ENCODE results near the gene ELAVL4.

The ELAVL4 gene

DNA sequence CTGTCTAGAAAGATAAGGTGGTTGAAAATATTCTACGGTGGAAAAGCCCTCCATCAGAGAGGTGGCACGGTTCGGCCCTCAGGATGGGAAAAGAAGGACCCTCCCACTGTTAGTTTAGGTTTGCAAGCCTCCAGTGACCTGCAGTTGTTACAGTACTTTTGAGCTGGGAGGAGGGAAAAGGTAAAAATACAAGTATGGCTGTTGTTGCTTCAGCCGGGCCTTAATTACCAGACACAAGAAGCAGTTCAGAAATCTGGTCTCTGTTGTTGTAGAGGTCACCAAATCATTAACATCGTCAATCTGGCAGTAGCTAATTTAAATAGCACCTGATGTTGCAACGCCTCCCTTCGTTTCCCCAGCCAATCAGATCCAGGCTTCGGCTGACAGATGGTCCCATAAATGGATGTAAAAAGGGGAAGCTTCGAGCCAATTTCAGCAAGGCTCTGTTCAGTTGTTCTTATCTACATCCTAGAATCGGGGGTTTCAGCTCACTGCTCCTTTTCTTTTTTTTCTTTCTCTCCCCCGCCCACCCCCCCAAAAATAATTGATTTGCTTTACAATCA, at the start of gene ELAVL4:
TSS of gene ELAVL4 (plus strand) at position 424 of the 563 bp plus-strand sequence. CDS start 270 bp downstream, outside the sequence.
- no peak for DNase-seq (ENCODE audit: low read depth in 2 of 2)

DNA sequence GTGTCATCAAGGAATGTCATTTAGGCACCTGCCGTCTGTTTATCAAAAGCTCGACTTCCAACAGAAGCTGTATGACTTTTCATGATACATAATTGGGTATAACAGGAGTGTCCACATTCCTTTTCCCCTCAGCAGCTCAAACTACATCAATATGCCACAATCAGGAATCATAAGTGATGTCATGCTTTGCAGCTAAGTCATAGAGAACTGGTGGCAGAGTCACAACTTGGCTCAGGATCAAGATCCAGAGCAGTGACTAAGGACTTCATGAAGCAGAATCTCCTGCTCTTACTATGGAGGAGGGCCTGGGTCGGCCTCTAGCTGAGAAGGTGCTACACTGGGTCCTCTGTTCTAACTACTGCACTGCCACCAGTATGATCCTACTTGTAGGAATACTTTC, 48.4 kb upstream of the ELAVL4 start:
- DNase-seq (ENCODE audit: low read depth in 2 of 2): no peak

DNA sequence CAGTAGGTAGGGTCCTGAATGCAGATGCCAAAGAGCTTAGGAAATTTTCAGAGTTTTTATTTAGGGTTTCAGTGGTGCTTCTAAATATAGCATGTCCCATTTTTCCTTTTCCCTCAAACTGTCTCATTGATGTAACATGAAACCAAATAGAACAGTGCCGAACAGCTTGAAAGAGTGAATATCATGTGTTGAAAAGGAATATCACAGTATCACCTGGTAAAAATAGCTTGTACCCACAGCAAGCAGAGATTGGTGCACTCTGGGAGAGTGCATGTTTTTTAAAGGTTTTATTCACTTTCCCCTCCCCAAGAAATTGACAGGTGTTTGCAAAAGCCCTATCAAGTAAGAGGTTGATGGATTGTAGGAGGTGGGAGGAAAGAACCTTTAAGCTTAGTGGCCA, 41.9 kb upstream of the ELAVL4 start:
- DNase-seq (ENCODE audit: low read depth in 2 of 2): no peak

DNA sequence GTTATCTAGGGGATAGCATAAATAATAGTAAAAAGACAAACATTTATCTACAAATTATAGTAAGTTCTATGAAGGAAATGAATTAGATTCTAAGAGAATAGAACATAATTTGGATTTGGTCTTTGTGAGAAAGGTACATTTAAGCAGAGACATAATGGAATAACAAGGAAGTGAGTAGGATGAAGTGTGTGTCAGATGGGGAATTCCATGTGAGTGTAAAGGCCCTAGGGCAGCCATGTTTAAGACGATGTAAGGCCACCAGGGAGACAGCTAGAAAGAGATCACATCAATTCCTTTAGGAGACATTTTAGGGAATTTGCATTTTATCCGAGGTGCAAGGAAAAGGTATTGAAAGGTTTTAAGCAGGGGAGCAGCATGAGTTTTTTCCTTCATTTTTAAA, 33.8 kb upstream of the ELAVL4 start:
- no peak for DNase-seq (ENCODE audit: low read depth in 2 of 2)

DNA sequence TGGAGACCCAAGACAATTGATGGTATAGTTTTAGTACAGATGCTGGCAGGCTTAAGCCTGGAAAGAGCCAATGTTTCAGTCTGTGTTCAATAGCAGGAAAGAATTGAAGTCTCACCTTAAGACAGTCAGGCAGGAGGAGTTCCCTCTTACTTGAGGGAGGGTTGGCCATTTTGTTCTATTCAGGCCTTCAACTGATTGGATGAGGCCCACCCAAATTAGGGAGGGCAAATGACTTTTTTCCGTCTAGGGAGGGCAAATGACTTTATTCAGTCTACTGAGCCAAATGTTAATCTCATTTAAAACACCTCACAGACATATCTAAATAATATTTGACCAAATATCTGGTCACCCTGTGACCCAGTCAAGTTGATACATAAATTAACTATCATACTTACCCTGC, 31.4 kb upstream of the ELAVL4 start:
- DNase-seq (ENCODE audit: low read depth in 2 of 2): no peak

DNA sequence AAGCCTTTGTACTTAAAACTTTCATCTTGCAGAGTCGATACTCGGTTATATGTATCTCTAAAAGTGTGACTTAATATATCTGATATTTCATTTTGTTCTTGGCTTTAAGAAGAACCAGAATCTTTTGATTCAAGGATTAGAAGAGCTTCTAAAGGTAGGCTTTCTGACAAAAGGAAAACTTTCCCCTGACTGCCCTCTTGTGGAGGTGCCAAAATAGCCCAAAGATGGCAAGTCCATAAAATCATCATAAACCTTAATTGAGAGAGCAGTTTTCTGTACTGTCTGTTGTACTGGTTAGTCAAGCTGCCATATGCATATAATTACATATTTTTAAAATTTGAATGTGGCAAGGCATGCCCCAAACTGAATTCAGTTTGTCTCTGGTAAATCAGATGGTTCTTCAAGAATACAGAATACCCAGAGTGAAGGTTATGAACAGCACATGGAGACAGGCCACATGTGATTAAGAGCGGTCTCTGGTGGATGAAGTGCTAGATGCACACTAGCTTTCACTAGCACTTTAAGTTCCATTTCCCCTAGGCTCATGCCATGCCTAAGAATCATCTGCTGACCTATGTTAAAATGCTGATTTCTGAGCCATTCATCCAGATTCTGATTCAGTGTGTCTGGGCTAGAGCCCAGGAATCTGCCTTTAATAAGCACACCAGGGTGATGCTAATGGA, 27.7 kb upstream of the ELAVL4 start:
- DNase-seq (ENCODE audit: low read depth in 2 of 2): no peak

DNA sequence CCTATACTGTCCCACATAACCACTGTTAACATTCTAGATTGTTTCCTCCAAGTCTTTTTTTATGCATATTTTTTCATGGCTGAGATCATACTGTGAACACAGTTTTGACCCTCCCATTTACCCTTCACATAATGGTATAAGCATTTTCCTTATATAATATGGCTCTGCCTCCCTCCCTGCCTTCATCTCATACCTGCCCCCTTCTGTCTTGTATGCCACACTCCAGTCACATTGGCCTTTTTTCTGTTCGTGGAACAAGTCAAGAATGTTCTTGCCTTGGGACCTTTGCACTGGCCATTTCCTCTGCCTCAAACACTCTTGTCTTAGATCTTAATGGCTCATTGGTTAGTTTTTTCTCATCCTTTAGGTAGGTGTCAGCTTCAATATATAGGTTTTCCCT, 24.3 kb upstream of the ELAVL4 start:
- no peak for DNase-seq (ENCODE audit: low read depth in 2 of 2)

DNA sequence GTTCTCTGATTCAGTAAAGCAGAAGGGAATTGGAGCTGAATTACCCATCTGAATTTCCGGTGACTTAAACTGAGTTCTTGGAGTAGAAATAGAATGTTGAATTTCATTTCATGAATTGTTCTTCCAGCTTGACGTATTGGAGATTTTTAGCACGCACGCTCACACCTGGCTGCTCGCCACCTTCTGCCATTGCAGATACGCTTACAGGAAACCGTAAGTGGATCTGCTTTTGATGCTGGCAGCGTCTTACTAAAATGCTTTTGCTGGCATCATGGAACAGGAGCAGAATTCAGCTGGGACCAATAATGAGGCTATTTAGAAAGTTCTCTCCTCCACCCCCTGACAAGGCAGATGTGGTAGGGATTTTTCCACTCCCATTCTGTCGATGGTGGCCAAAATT, 17.7 kb upstream of the ELAVL4 start:
- DNase-seq (ENCODE audit: low read depth in 2 of 2): no peak

DNA sequence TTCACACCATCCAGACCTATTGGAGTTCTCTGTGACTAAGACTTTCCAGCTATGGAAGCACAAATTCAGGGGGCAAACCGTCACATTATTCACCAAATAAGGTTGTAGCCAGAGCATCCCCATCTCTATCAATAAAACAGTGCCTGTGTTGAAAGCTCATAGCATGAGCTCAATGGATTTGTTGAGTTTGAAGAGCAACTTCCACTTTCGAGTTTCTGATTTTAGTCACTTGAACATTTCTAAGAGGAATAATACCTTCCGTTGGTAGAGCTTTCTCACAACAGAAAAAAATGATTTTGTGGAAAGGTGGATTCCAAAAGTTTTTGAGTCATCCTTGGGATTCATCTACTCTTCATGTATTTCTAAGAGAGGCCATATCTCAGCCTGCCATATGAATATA, 13.0 kb upstream of the ELAVL4 start:
- DNase-seq (ENCODE audit: low read depth in 2 of 2): no peak

DNA sequence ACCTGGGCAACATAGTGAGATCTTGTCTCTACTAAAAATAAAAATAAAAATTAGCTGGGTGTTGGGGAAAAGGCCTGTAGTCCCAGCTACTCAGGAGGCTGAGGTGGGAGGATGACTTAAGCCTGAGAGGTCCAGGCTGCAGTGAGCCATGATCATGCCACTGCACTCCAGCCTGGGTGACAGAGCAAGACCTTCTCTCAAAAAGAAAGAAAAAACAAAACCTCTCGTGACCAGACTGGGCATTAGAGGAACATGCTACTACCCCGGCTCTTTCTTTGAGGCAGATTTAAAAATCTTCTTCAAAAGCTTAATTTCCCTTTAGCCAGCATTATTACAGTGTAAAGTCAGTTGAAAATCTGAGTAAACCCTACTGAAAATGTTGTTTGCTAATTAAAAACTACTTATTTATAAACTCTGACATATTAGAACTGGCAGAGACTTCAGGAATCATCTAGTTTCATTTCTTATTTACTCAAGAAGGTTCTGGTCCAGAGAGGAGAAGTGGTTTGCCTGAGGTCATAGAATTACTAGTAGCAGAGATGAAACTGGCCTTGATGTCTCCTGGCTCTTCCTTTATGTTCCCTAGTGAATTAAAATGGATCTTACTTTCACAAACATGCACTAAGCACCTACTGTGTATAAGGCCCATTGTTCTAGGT, 11.6 kb upstream of the ELAVL4 start:
- no peak for DNase-seq (ENCODE audit: low read depth in 2 of 2)

DNA sequence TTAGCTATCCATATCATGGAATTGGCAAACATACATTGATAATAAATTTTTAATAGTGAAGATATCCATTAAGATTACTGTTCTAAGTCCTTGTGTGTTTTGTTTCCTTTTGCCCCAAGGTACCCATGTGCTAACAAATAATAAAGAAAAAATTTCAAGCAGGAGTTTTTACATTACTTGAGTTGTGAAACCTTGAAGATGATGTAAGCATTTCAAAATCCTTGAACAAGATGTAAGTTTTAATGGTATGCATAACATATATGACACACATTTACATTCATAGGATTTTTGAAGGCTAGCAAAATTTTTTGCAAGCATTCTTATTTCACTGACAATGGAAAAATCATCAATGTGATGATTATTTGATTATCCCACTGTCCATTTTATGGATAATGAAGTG, 10.9 kb upstream of the ELAVL4 start:
- no peak for DNase-seq (ENCODE audit: low read depth in 2 of 2)

DNA sequence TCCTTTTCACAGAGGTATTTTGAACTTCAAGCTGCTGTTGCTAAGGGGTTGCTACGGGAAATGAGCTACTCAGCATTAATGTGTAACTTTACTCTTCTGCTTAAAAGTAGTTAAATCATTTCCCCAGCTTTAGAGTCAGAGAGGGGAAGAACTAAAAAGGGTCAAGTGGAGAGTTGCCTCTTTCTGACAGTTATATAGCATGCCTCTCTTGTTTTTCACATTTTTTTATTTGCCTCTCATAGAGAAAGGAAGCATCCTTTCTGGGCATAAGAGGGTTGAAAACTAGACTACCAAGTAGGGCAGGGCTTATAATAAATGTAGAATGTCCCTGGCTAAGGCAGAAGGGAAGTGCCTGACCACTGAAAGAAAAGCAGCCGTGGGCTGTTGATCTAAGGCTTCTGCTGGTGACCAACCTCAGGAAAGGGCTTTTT, 10.1 kb upstream of the ELAVL4 start:
- no peak for DNase-seq (ENCODE audit: low read depth in 2 of 2)

DNA sequence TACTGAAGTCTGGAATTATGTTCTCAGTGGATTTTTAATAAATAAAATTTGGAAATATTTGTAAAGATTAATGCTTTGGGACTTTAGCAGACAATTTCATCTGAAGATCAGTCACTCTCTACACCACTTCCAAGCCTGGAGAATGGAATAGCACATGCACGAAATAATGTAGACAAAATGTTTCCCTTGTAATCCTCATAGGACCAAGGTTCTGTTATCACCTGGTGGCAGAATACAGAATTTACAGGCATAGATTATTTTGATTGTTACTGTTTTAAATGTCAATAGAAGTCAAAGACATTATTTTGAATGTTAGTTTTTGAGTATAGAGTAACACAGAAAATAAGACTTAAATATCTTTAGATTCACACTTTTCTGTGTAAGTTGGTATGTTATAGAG, 9.1 kb upstream of the ELAVL4 start:
- no peak for DNase-seq (ENCODE audit: low read depth in 2 of 2)

DNA sequence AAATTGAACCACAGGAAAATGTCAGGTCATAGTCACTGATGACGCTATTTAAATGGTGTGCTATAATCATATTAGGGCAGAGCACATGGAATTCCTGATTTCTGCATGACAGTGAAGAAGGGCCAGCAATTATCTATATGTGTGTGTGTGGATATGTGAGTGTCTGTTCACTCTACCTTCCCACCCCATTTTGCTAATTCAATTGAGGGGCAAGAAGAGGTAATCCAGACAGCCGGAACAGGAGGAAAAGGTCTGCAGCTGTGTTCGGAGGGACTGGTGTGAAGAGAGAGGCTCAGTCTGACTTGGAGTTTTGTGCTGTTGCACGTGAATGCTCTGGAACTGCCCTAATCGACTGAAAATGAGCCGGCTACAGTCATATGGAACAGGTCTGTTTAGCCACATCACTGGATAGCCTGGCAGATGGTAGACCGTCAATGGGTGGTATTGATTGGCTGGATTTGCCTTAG, 5.1 kb upstream of the ELAVL4 start:
- no peak for DNase-seq (ENCODE audit: low read depth in 2 of 2)

DNA sequence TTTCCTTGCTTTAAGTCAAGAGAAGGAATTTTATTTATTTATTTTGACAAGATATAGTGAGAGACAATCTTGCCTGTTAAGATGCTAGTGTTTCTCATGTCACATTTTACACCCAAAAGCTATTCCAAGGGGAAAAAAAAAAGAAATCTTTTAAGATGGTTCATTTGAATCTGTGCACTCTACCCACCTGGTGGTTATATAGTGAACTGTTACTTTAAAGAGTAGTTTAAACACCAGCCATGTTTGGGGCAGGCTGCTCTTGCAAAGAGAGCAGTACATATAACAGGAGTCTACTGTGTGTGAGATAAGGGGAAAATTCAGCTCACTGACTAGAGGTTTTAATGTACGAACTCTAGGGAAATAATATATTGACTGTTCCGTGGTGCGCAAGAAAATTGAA, 3.3 kb upstream of the ELAVL4 start:
- DNase-seq (ENCODE audit: low read depth in 2 of 2): no peak

DNA sequence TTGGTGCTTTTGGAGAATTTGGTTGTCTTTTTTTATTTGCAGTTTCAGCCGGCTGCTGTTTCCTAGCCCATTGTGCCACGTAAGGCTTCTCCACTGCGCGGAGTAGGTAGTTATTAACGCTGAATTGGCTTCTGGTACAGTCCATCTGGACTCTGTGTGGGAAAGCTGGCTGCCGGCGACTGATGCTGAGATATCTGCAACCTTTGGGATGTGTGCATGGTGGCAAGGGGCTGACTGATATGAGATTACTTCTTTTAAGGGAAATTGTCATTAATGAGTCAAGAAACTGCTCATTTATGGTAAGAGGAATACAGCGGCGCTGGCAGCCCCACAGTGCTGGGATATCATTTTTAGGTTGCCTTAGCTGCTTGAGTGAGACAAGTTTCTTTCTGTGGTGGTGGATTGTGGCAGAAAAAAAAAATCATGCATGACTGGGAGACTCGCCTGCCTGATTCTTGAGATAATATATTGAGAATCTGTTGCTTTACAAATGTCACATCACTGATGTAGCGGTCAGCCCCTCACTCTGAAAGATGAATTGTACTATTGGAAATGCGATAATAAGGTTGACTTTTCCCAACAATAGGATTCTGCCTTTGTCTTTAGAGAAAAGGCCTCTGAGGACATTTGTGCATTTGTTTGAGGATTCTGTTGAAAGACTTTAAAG, 2.5 kb upstream of the ELAVL4 start:
- DNase-seq (ENCODE audit: low read depth in 2 of 2): no peak

DNA sequence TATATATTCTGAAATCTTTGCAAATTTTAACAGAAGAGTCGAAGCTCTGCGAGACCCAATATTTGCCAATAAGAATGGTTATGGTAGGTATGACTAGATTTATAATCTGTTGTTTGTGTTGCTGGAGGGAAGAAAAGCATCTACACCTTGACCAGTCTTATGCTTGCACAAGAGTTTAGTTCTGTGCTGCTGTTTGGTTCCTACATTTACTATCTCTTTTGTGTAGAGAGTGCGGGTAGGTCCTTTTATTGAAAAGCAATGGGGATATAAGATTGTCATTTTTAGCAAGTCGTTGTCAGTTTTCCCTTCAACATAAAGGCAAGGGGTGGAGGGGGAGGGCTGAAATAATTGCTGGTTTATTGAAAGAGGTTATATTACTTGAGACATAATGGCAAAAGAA, 396 bp downstream of the ELAVL4 start:
- no peak for DNase-seq (ENCODE audit: low read depth in 2 of 2)

DNA sequence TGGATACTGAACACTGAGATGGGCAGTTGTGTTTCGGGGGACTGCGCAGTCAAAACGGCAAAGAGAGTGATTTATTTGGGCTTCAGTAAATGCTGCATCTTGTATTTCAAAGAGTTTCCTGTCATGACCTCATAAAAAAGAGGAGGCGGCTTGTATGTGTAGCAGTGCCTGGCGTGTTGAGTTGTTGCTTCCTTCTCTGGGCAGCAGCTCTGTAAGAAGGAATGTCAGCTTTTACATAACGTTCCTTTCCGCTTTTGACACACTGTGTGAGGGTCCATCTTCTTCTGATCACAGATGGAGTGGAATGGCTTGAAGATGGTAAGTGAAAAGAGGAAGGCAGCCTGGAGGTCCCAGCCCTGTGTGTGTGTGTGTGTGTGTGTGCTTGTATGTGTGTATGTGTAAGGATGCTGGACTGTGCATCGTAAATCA, 941 bp downstream of the ELAVL4 start:
- no peak for DNase-seq (ENCODE audit: low read depth in 2 of 2)

DNA sequence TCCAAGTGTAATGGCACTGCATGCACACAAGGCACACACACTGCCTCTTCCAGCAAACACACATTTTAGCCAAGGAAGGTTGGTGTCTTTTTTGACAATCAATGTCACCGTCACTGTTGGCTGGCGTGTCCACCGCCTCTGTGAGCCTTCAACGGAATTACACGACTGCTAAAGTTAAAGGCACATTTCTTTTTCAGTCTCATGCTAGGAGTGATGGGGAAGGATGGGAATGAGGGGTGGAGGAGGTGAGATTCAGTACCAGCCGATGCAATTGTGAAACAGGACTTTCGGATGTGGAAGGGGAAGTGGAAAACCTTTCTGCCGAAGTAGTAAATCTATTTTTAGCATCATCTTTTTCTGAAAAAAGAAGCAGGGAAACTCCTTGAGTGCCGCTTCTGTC, 1.4 kb downstream of the ELAVL4 start:
- no peak for DNase-seq (ENCODE audit: low read depth in 2 of 2)

DNA sequence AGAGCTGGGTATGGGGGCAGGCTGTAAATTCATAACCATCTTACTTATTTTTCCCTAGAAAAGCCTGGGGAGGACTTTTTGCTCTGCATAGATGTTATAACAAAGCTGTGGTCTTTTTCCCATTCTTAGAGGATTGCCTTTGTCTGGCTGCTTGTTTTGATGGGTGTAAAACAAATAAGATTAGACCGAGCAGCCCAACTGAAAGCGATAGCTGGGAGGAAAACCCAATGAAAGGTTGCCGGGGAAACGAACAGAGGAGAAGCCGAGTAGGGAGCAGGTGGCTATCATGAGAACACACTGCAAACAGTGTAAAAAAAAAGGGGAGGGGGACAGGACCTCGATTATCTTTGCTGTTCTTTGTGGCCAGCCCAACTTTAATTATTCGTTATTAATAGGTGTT, 1.9 kb downstream of the ELAVL4 start:
- no peak for DNase-seq (ENCODE audit: low read depth in 2 of 2)

DNA sequence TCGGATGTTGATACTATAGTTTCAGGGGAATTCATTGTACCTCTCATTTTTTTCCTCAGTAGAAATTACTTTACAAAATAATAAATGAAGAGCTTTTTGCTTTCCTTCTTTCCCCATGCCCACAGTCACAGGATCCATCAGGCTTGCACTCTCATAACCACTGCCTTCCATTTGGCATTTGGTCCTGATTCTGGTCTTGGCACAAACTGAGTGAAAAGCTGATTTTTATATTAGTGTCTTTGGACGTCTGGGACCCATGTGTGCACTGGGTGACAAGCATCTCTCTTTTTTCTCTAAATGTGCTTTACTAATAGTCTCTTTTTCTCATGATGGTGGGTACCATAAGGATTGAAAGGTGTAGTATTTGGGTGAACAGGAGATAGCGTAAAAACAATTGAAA, 2.8 kb downstream of the ELAVL4 start:
- DNase-seq (ENCODE audit: low read depth in 2 of 2): no peak

DNA sequence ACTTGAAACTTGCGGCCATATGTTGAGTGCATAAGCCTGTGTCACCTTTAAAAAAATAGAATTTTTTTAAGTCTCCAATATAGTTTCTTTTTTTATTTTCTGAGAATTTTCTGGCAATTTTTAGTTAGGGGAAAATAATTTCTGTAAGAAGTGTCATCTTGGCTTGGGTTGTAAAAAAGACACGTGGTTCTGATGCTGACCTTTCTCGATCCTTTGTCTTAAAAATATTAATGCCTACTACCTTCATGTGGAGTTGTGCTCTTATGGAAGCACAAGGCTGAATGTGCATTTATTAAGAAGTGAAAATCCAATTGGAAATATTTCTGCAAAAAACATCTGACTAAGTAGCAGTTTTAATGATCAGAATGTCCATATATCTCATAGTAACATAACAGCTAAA, 3.5 kb downstream of the ELAVL4 start:
- no peak for DNase-seq (ENCODE audit: low read depth in 2 of 2)

DNA sequence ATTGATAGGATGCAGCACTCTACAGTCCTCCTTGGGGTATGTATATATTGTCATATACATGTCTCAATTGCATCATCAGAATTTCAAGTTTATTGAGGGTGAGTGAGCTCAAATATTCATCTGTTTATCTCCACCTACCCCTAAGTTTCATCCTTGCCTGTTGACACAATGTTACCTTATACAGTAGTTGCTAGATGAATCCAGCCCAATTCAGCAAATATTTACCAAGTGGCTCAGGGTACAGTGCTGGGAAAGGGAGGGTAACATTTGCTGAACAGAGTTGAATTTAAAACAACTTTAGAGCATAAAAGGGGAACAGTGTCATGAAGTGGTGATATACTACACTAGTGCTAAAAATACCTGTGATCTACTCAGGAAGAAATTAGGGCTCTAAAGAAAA, 14.4 kb downstream of the ELAVL4 start:
- DNase-seq (ENCODE audit: low read depth in 2 of 2): no peak
